Activated T-cell treated with anti-CD3 and anti-CD28 coated beads, Interleukin-2, amount 50 U/mL, for 1 hour (primary cell): ENCODE data around the gene MCRIP2.

ENCODE experiments used
- DNase-seq: peaks from one replicate; pipeline ENCODE4 v3.0.0-alpha.2; 2020

Gene MCRIP2

GRCh38 chr16:633336-634050 is 8.1 kb upstream of the MCRIP2 start:
- DNase-seq = no peak

- DNase-seq = no peak
These were observed 7.5 kb upstream of the MCRIP2 start for GRCh38 chr16:634051-634670.

GRCh38 chr16:634996-635395 is 6.6 kb upstream of the MCRIP2 start:
- no peak for DNase-seq

- no peak for DNase-seq
These were observed 5.9 kb upstream of the MCRIP2 start for GRCh38 chr16:635573-636205.

GRCh38 chr16:636206-637080 is 5.2 kb upstream of the MCRIP2 start, which contains the start of gene METTL26:
Gene METTL26, minus strand, starts transcription at chr16:636305. Its CDS starts 15 bp downstream, at chr16:636290.
- peak; percentile 95 for DNase-seq

GRCh38 chr16:637081-638018 is 4.3 kb upstream of the MCRIP2 start:
- peak; percentile 38 for DNase-seq

- DNase-seq = no peak
These were observed 3.5 kb upstream of the MCRIP2 start for GRCh38 chr16:638034-638543.

GRCh38 chr16:638836-639235 is 2.8 kb upstream of the MCRIP2 start:
- no peak for DNase-seq

- no peak for DNase-seq
These were observed 1.0 kb upstream of the MCRIP2 start for GRCh38 chr16:640614-641013.

GRCh38 chr16:642189-643049 is 791 bp downstream of the MCRIP2 start:
- DNase-seq = peak; percentile 39

GRCh38 chr16:643050-643368 is 1.4 kb downstream of the MCRIP2 start:
- no peak for DNase-seq

- DNase-seq = no peak
These were observed 2.9 kb downstream of the MCRIP2 start for GRCh38 chr16:644556-644955.

- DNase-seq = no peak
These were observed 4.4 kb downstream of the MCRIP2 start for GRCh38 chr16:645852-646678.

GRCh38 chr16:646679-647172 is 5.1 kb downstream of the MCRIP2 start:
- DNase-seq = no peak

GRCh38 chr16:647173-647902 is 5.7 kb downstream of the MCRIP2 start:
- DNase-seq = no peak

- peak; percentile 41 for DNase-seq
These were observed 6.6 kb downstream of the MCRIP2 start for GRCh38 chr16:648071-648780.

- DNase-seq = peak; percentile 91
These were observed 7.4 kb downstream of the MCRIP2 start, which contains the start of gene WDR90 for GRCh38 chr16:648781-649589. Gene WDR90, plus strand, starts transcription at chr16:649365. Its CDS starts 52 bp downstream, at chr16:649417.
